H1 (cell line): ENCODE results near the gene CHN2. TPM values are rescaled to one million over a fixed set of nuclear protein-coding genes. Genes with fewer than 3 reads are reported as not detected.

Source experiments
- BRCA1 ChIP-seq: IDR thresholded peaks from 2 replicates; pipeline ENCODE4 v1.6.1; 2012; ENCODE audit warnings: low read depth, low read length, improper control_type of control experiment
- CBX5 ChIP-seq: fragments of 300-800, 300-1000 bp; sonication (generic); IDR thresholded peaks from 2 replicates; pipeline ENCODE4 v1.7.1; 2016; ENCODE audit warnings: antibody characterized with exemption, low read length, low read depth
- CHD7 ChIP-seq: fragments of 300-600 bp; sonication (generic); IDR thresholded peaks from 2 replicates; pipeline ENCODE4 v1.7.1; 2012; ENCODE audit warnings: low read length, moderate library complexity, mild to moderate bottlenecking, inconsistent platforms; ENCODE audit not compliant: insufficient replicate concordance
- CREB1 ChIP-seq: IDR thresholded peaks from 2 replicates; pipeline ENCODE4 v1.6.1; 2012; ENCODE audit warnings: inconsistent platforms
- EP300 ChIP-seq, 2 experiments: IDR thresholded peaks; 1 replicate in 1 of 2; 2 replicates in 1 of 2; pipeline ENCODE4 v1.6.1; 2011 to 2012; ENCODE audit warnings: low read depth in 2 of 2, low read length in 2 of 2, mild to moderate bottlenecking in 2 of 2, borderline replicate concordance in 1 of 2, inconsistent platforms in 1 of 2, moderate library complexity in 1 of 2
- TAF1 ChIP-seq: IDR thresholded peaks from 2 replicates; pipeline ENCODE4 v1.6.1; 2011; ENCODE audit warnings: mild to moderate bottlenecking, low read depth, low read length
- polyA plus RNA-seq, 7 experiments: library from polyadenylated mRNA; depleted of rRNA in 3 of 7; stranded (reverse) in 5 of 7; unstranded in 2 of 7; fragments of >200 nt in 5 of 7; fragments of 200-250 nt in 2 of 7; gene quantifications; 1 replicate in 5 of 7; 2 replicates in 1 of 7; 4 replicates in 1 of 7; pipeline versions ENCODE4 v1.2.1 to v1.2.3, GENCODE V29; 2011 to 2013; ENCODE audit warnings: missing spikeins in 2 of 7, mixed read lengths in 2 of 7
- total RNA-seq: library from RNA; stranded (reverse); fragmentation: NEBNext Ultra II Directional; extraction: Animal tissue kit (Norgen Biotek cat#: 25700); gene quantifications from 2 replicates; pipeline ENCODE4 v1.2.1, GENCODE V29; 2021

Gene CHN2
- total and polyA plus RNA-seq, 2 of the 8 experiments (the other 6 are each of a cell fraction or from before 2014, with no cell fraction given), result 2.9 to 4.8 TPM

- no peak for TF ChIP-seq CHD7
- TF ChIP-seq EP300 (IDR thresholded peaks at IDR 0.05; ENCODE audit: borderline replicate concordance in 1 of 2, low read depth in 2 of 2, low read length in 2 of 2), result no peak
- no peak for TF ChIP-seq CREB1
- TF ChIP-seq CBX5, result no peak
- TF ChIP-seq BRCA1, result no peak
- no peak for TF ChIP-seq TAF1
These were observed 135.1 kb downstream of the CHN2 start (continued) for GRCh38 chr7:29329686-29330085.
